Activated CD4-positive, CD25-positive, alpha-beta regulatory T cell treated with anti-CD3 and anti-CD28 coated beads, Interleukin-2, amount 50 U/mL, for 16 hours (primary cell): ENCODE results near the gene FHAD1.

Source experiments
- DNase-seq: peaks from one replicate; pipeline ENCODE4 v3.0.0-alpha.2; 2020; ENCODE audit warnings: low read depth, low spot score

The FHAD1 gene

GRCh38 chr1:15246960-15247614 is at the start of gene FHAD1:
FHAD1 (plus strand) TSS chr1:15247223; CDS start chr1:15251785, 4,562 bp downstream.
- no peak for DNase-seq

- DNase-seq, result no peak
Measured at GRCh38 chr1:15197591-15198447, 49.2 kb upstream of the FHAD1 start.

- DNase-seq, result no peak
Measured at GRCh38 chr1:15198684-15199083, 48.3 kb upstream of the FHAD1 start.

GRCh38 chr1:15201221-15201620 is 45.8 kb upstream of the FHAD1 start:
- DNase-seq, result no peak

- no peak for DNase-seq
Measured at GRCh38 chr1:15201849-15202551, 45.0 kb upstream of the FHAD1 start.

- no peak for DNase-seq
Measured at GRCh38 chr1:15204931-15205330, 42.1 kb upstream of the FHAD1 start.

GRCh38 chr1:15205586-15206346 is 41.3 kb upstream of the FHAD1 start:
- no peak for DNase-seq

- DNase-seq, result no peak
Measured at GRCh38 chr1:15206418-15207030, 40.5 kb upstream of the FHAD1 start.

- no peak for DNase-seq
Measured at GRCh38 chr1:15207031-15207828, 39.8 kb upstream of the FHAD1 start.

GRCh38 chr1:15207829-15208429 is 39.1 kb upstream of the FHAD1 start:
- DNase-seq, result no peak

GRCh38 chr1:15210651-15211375 is 36.2 kb upstream of the FHAD1 start:
- no peak for DNase-seq

- no peak for DNase-seq
Measured at GRCh38 chr1:15211424-15211823, 35.6 kb upstream of the FHAD1 start.

- DNase-seq, result no peak
Measured at GRCh38 chr1:15212216-15212953, 34.6 kb upstream of the FHAD1 start.

- DNase-seq, result no peak
Measured at GRCh38 chr1:15212954-15213291, 34.1 kb upstream of the FHAD1 start.

GRCh38 chr1:15213341-15213821 is 33.6 kb upstream of the FHAD1 start:
- no peak for DNase-seq

GRCh38 chr1:15214527-15214926 is 32.5 kb upstream of the FHAD1 start:
- DNase-seq, result no peak

- DNase-seq, result no peak
Measured at GRCh38 chr1:15215116-15215515, 31.9 kb upstream of the FHAD1 start.

- DNase-seq, result no peak
Measured at GRCh38 chr1:15217654-15218053, 29.4 kb upstream of the FHAD1 start.
